HL-60 (cell line): ENCODE data around the gene THAP3.

Source experiments
- GABPA ChIP-seq: IDR thresholded peaks from 2 replicates; pipeline ENCODE4 v1.6.1; 2012; ENCODE audit warnings: low read depth
- POLR2AphosphoS5 ChIP-seq: IDR thresholded peaks from 2 replicates; pipeline ENCODE4 v1.6.1; 2012; ENCODE audit warnings: low read depth
- SPI1 ChIP-seq: IDR thresholded peaks from 2 replicates; pipeline ENCODE4 v1.6.1; 2012; ENCODE audit warnings: low read depth, mild to moderate bottlenecking, borderline replicate concordance
- TF ChIP-seq, protein P1 (sequence below): IDR thresholded peaks from one replicate; pipeline ENCODE4 v1.5.1; 2011; ENCODE audit warnings: low read length, control low read depth, inconsistent platforms; ENCODE audit not compliant: insufficient read depth

DNA sequence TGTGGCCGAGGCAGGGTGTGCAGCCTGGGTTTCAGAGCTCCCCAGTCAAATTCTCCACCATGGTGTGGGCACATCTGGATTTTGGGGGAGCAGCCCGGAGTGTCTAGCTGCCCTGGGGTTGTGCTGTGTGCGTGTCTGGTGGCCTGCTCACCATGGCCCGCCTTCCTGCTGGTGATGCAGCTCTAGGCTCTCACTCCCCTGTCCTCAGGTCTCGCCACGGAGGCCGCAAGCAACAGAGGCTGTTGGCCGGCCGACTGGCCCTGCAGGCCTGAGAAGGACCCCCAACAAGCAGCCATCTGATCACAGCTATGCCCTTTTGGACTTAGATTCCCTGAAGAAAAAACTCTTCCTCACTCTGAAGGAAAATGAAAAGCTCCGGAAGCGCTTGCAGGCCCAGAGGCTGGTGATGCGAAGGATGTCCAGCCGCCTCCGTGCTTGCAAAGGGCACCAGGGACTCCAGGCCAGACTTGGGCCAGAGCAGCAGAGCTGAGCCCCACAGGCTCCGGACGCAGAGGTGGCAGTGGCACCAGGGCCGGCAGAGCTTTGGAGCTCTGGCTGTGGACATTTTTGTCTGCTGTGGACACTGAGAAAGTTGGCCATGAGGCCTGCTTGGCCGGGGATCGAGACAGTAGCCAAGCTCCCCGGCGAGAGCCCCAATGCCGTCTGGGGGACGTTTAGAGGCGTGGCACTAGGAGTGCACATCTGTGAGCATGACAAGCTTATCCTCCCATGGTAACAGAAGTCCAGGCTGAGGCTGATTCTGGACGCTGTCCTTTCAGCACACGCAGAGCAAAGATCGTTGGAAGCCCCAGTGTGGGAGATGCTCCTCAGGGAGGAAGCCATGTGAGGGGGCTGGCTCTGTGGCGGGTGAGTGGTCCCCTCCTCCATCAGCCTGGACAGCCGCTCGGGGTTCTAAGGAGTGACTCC lies 8.2 kb downstream of the THAP3 start:
- TF ChIP-seq POLR2AphosphoS5 (peak; percentile 50; the same call in 1 of the 2 replicates), GABPA (no peak), SPI1 (no peak)
- TF ChIP-seq, protein P1, sequence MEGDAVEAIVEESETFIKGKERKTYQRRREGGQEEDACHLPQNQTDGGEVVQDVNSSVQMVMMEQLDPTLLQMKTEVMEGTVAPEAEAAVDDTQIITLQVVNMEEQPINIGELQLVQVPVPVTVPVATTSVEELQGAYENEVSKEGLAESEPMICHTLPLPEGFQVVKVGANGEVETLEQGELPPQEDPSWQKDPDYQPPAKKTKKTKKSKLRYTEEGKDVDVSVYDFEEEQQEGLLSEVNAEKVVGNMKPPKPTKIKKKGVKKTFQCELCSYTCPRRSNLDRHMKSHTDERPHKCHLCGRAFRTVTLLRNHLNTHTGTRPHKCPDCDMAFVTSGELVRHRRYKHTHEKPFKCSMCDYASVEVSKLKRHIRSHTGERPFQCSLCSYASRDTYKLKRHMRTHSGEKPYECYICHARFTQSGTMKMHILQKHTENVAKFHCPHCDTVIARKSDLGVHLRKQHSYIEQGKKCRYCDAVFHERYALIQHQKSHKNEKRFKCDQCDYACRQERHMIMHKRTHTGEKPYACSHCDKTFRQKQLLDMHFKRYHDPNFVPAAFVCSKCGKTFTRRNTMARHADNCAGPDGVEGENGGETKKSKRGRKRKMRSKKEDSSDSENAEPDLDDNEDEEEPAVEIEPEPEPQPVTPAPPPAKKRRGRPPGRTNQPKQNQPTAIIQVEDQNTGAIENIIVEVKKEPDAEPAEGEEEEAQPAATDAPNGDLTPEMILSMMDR: no peak
